Heart left ventricle (tissue), 16 donors: ENCODE data around the gene ITGB4. TPM values are rescaled to one million over a fixed set of nuclear protein-coding genes. Genes with fewer than 3 reads are reported as not detected.

Experiments used
- ATAC-seq, 4 donors: fragments of 200-7000 bp; cut with Tn5 transposase; one replicate each; pipeline ENCODE4 v1.9.1; 2020 to 2022; ENCODE audit warnings: moderate library complexity in 4 of 4, mild to moderate bottlenecking in 3 of 4, moderate number of reproducible peaks in 1 of 4
- DNase-seq, 5 donors: peaks; one replicate each; pipeline ENCODE4 v3.0.0-alpha.2; 2020
- H3K27ac ChIP-seq, 12 donors: fragments of 200-600 bp; sonication (generic) in 4 of 12; one replicate each; pipeline versions ENCODE4 v1.5.0 to v1.8.0; 2016 to 2022; ENCODE audit warnings: mild to moderate bottlenecking in 2 of 12
- H3K27me3 ChIP-seq, 9 donors: fragments of 200-600 bp; sonication (generic) in 2 of 9; one replicate each; pipeline versions ENCODE4 v1.5.1 to v1.8.0; 2016 to 2022; ENCODE audit warnings: mild to moderate bottlenecking in 3 of 9
- H3K36me3 ChIP-seq, 9 donors: fragments of 200-600 bp; sonication (generic) in 2 of 9; one replicate each; pipeline versions ENCODE4 v1.5.0 to v1.8.0; 2018 to 2022; ENCODE audit warnings: mild to moderate bottlenecking in 2 of 9
- H3K4me1 ChIP-seq, 12 donors: fragments of 200-600 bp; sonication (generic) in 4 of 12; one replicate each; pipeline versions ENCODE4 v1.5.0 to v1.8.0; 2016 to 2022; ENCODE audit warnings: mild to moderate bottlenecking in 3 of 12
- H3K4me3 ChIP-seq, 12 donors: fragments of 200-600 bp; sonication (generic) in 4 of 12; one replicate each; pipeline versions ENCODE4 v1.5.0 to v1.8.0; 2017 to 2022; ENCODE audit warnings: mild to moderate bottlenecking in 9 of 12, moderate library complexity in 4 of 12
- H3K9me3 ChIP-seq, 12 donors: fragments of 200-600 bp; sonication (generic) in 4 of 12; one replicate each; pipeline versions ENCODE4 v1.5.0 to v1.8.0; 2016 to 2022; ENCODE audit warnings: mild to moderate bottlenecking in 1 of 12
- POLR2A ChIP-seq, 2 donors: fragments of 450-650 bp; IDR thresholded peaks; one replicate each; pipeline ENCODE4 v1.6.1; 2017; ENCODE audit warnings: antibody characterized with exemption in 2 of 2, mild to moderate bottlenecking in 2 of 2, moderate library complexity in 2 of 2
- WGBS, 4 donors: extraction: QIAGEN DNeasy Blood & Tissue Kit in 2 of 4; methylation state at CpG; one replicate each; pipeline versions ENCODE4 v1.1.5 to v1.1.7; 2013 to 2018; 5-methylcytosine and 5-hydroxymethylcytosine counted together
- intact Hi-C, 10 donors: fragments of 100-400 bp; cut with DNase I; formaldehyde crosslinking; loops; one replicate each; pipeline versions ENCODE4 v1.11.1 to v1.14.2; 2022
- microRNA-seq, 4 donors: library from miRNA; unstranded; fragments of <30 nt; microRNA quantifications; one replicate each; pipeline versions ENCODE4 to v1.2.0, GENCODE V29; 2017 to 2020
- polyA plus RNA-seq, 2 donors: library from polyadenylated mRNA; stranded (reverse); fragments of 200-250 nt; gene quantifications; one replicate each; pipeline ENCODE4 v1.2.3, GENCODE V29; 2013
- total RNA-seq, 9 donors: library from RNA; depleted of rRNA in 2 of 9; stranded (reverse); fragments of >200 nt in 2 of 9; fragmentation: NEBNext Ultra II Directional in 3 of 9; extraction: Animal tissue kit (Norgen Biotek cat#: 25700) in 3 of 9; gene quantifications; one replicate each; pipeline versions ENCODE4 v1.1.0 to v1.2.4, GENCODE V29; 2016 to 2023
- TF ChIP-seq, protein P1 (sequence below), 12 donors: fragments of 200-600 bp; sonication (generic) in 4 of 12; IDR thresholded peaks; one replicate each; pipeline versions ENCODE4 v1.5.0 to v1.8.0; 2018 to 2022; ENCODE audit warnings: antibody characterized with exemption in 12 of 12, mild to moderate bottlenecking in 5 of 12
- donor health status: ischemic (EF 13 %, LVEDD 7.1; RV severe dilation, severe dysfunction).
- donor health status: healthy with polysubstance abuse.
- donor health status: DM: no; HTN: yes; CAD: no.
- donor health status: DM: no; HTN: no; CAD: no.
- donor health status: ischemic (EF 25% LVEDD 6.9; RV normal size, moderate dysfunction).
- donor health status: ischemic (EF 25% LVEDD 5.7; RV mildly dilated, moderate dysfunction).
- donor health status: healthy.
- donor health status: DM: yes; HTN: yes; CAD: no.
- donor health status: ischemic (EF 35%, LVEDD 5.7; RV mildly dilated, moderate dysfunction).
- donor health status: nonischemic (EF 11% LVEDD 7.7; RV severe dilation, severe dysfunction).
- donor health status: DM: yes; HTN: yes; CAD: no.
- donor health status: PGD.
- donor health status: ischemic (EF 29% LVEDD 5.4; RV normal size, mild dysfunction).
- donor health status: nonischemic (EF 23%, LVEDD 6.1; RV moderate dilation, normal function).

ITGB4 gene
- total and polyA plus RNA-seq, 11 donors, result 4.0 to 26.8 (median 10.0) TPM

DNA sequence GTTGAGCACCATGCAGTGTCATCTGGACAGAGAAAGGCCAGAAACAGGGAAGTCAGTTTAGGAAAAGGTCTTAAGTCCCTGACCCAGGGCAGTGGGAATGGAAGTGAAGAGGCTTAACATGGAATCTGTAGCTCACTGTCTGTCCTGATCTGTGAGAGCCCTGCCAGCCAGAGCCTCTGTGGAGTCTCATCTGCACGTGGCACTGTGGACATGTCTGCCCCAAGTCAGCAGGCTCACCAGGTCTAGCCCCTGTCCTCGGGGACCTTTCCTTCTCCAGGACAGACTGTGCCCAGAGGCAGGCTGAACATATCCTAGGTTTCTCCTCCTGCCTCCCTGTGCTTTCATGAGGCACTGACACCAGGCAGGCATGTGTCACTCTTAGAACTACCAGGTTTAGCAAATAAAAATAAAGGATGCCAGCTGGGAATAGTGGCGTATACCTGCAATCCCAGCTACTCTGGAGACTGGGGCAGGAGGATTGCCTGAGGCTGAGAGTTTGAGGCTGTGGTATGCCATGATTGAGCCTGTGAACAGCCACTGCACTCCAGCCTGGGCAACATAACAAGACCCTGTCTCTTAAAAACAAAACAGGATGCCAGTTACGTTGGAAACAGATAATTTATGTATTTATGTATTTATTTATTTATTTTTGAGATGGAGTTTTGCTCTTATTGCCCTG lies 85.7 kb downstream of the ITGB4 start:
- Histone ChIP-seq H3K27me3 (no peaks in the 10 kb centered on the region), H3K9me3 (no peaks in the 10 kb centered on the region), H3K4me1 (peaks cover 8 to 45% (median 32%) of the 10 kb centered on the region in 12 donors), H3K4me3 (no peak overlapping the region), H3K36me3 (peaks cover 0 to 33% (median 15%) of the 10 kb centered on the region in 9 donors), H3K27ac (peak overlapping the region in 6 of 12 donors; percentile 36 to 93 (median 88))
- WGBS, 4 donors, result 48 to 70% (median 68%) methylated on average over 4 of the region's 4 CpGs
- peak in 2 of 5 donors; percentile 67 to 70 for DNase-seq
- ATAC-seq, result peak; percentile 60 to 77 (median 74)
- intact Hi-C loops, result no loop called here
- TF ChIP-seq POLR2A (IDR thresholded peaks at IDR 0.05), result no peak
- TF ChIP-seq, protein P1, sequence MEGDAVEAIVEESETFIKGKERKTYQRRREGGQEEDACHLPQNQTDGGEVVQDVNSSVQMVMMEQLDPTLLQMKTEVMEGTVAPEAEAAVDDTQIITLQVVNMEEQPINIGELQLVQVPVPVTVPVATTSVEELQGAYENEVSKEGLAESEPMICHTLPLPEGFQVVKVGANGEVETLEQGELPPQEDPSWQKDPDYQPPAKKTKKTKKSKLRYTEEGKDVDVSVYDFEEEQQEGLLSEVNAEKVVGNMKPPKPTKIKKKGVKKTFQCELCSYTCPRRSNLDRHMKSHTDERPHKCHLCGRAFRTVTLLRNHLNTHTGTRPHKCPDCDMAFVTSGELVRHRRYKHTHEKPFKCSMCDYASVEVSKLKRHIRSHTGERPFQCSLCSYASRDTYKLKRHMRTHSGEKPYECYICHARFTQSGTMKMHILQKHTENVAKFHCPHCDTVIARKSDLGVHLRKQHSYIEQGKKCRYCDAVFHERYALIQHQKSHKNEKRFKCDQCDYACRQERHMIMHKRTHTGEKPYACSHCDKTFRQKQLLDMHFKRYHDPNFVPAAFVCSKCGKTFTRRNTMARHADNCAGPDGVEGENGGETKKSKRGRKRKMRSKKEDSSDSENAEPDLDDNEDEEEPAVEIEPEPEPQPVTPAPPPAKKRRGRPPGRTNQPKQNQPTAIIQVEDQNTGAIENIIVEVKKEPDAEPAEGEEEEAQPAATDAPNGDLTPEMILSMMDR (IDR thresholded peaks at IDR 0.05), result no peak

Small RNA genes within 50 kb of the gene (microRNA-seq; reads per million reads assigned to microRNA genes)
- 0 to 1.0 (median 0.59) reads per million in 4 donors for gene MIR4738

Other genes with a start within 250 kb of the ITGB4 start
- gene CASKIN2, start 205.9 kb upstream of the ITGB4 start, total RNA-seq, result 10 to 100 TPM; 27.1 to 51.2 (median 39.3) TPM
- gene CASKIN2, start 205.9 kb upstream of the ITGB4 start, polyA plus RNA-seq, result 10 to 100 TPM; 19.5 to 23.2 TPM
- 10 to 100 TPM in 2 of 9 donors, 1 to 10 TPM in 7; 4.0 to 11.6 (median 7.1) TPM for gene TSEN54, start 204.9 kb upstream of the ITGB4 start, total RNA-seq
- 10 to 100 TPM in 1 of 2 donors, 1 to 10 TPM in 1; 9.4 to 12.4 TPM for gene TSEN54, start 204.9 kb upstream of the ITGB4 start, polyA plus RNA-seq
- gene LLGL2, start 195.8 kb upstream of the ITGB4 start, total RNA-seq, result 1 to 10 TPM; 1.8 to 5.9 (median 3.4) TPM
- 1 to 10 TPM; 6.6 to 8.1 TPM for gene LLGL2, start 195.8 kb upstream of the ITGB4 start, polyA plus RNA-seq
- gene MYO15B, start 133.7 kb upstream of the ITGB4 start, total RNA-seq, result 10 to 100 TPM; 14.0 to 76.4 (median 42.9) TPM
- 10 to 100 TPM; 23.5 to 72.0 TPM for gene MYO15B, start 133.7 kb upstream of the ITGB4 start, polyA plus RNA-seq
- 10 to 100 TPM in 2 of 9 donors, 1 to 10 TPM in 7; 1.8 to 18.2 (median 6.8) TPM for gene SMIM5, start 88.0 kb upstream of the ITGB4 start, total RNA-seq
- 10 to 100 TPM in 1 of 2 donors, 1 to 10 TPM in 1; 3.7 to 17.7 TPM for gene SMIM5, start 88.0 kb upstream of the ITGB4 start, polyA plus RNA-seq
- 10 to 100 TPM in 5 of 9 donors, 1 to 10 TPM in 4; 6.0 to 15.9 (median 10.2) TPM for gene RECQL5, start 54.3 kb upstream of the ITGB4 start, total RNA-seq
- 10 to 100 TPM in 1 of 2 donors, 1 to 10 TPM in 1; 7.8 to 13.3 TPM for gene RECQL5, start 54.3 kb upstream of the ITGB4 start, polyA plus RNA-seq
- 10 to 100 TPM; 40.9 to 67.8 (median 54.4) TPM for gene SAP30BP, start 54.1 kb upstream of the ITGB4 start, total RNA-seq
- 100 to 1,000 TPM in 1 of 2 donors, 10 to 100 TPM in 1; 59.9 to 121 TPM for gene SAP30BP, start 54.1 kb upstream of the ITGB4 start, polyA plus RNA-seq
- 10 to 100 TPM in 8 of 9 donors, 1 to 10 TPM in 1; 9.6 to 30.6 (median 16.5) TPM for gene GALK1, start 43.7 kb downstream of the ITGB4 start, total RNA-seq
- 10 to 100 TPM; 25.5 to 31.2 TPM for gene GALK1, start 43.7 kb downstream of the ITGB4 start, polyA plus RNA-seq
- gene UNK, start 63.3 kb downstream of the ITGB4 start, total RNA-seq, result 10 to 100 TPM; 11.3 to 27.5 (median 16.3) TPM
- gene UNK, start 63.3 kb downstream of the ITGB4 start, polyA plus RNA-seq, result 10 to 100 TPM; 14.6 to 18.5 TPM
- gene UNC13D, start 122.9 kb downstream of the ITGB4 start, total RNA-seq, result 10 to 100 TPM in 2 of 9 donors, 1 to 10 TPM in 7; 2.1 to 28.5 (median 6.0) TPM
- gene UNC13D, start 122.9 kb downstream of the ITGB4 start, polyA plus RNA-seq, result 1 to 10 TPM; 4.5 to 5.8 TPM
- gene WBP2, start 133.9 kb downstream of the ITGB4 start, total RNA-seq, result 100 to 1,000 TPM; 134 to 311 (median 158) TPM
- gene WBP2, start 133.9 kb downstream of the ITGB4 start, polyA plus RNA-seq, result 100 to 1,000 TPM; 128 to 217 TPM
- gene TRIM47, start 157.1 kb downstream of the ITGB4 start, total RNA-seq, result 10 to 100 TPM; 20.3 to 53.4 (median 31.8) TPM
- gene TRIM47, start 157.1 kb downstream of the ITGB4 start, polyA plus RNA-seq, result 10 to 100 TPM; 20.1 to 23.3 TPM
- 10 to 100 TPM in 3 of 9 donors, 1 to 10 TPM in 6; 6.8 to 16.1 (median 9.5) TPM for gene TRIM65, start 175.5 kb downstream of the ITGB4 start, total RNA-seq
- gene TRIM65, start 175.5 kb downstream of the ITGB4 start, polyA plus RNA-seq, result 10 to 100 TPM in 1 of 2 donors, 1 to 10 TPM in 1; 7.5 to 10.5 TPM
- gene MRPL38, start 183.4 kb downstream of the ITGB4 start, total RNA-seq, result 100 to 1,000 TPM in 5 of 9 donors, 10 to 100 TPM in 4; 54.8 to 126 (median 106) TPM
- gene MRPL38, start 183.4 kb downstream of the ITGB4 start, polyA plus RNA-seq, result 100 to 1,000 TPM in 1 of 2 donors, 10 to 100 TPM in 1; 79.7 to 111 TPM
- gene FBF1, start 219.6 kb downstream of the ITGB4 start, total RNA-seq, result 1 to 10 TPM; 1.5 to 5.4 (median 2.9) TPM
- 1 to 10 TPM; 2.0 to 3.9 TPM for gene FBF1, start 219.6 kb downstream of the ITGB4 start, polyA plus RNA-seq